HEK293T (cell line): Measurements from ENCODE around the gene COASY.
A peak's percentile ranks its signal among the peaks of the same experiment; 100 is the strongest.
"Not testable (repeated sequence)": the region's sequence is repeated elsewhere in the genome, so short reads cannot be mapped to it uniquely, and the experiment has no call there.

Source experiments
- CTCF ChIA-PET: fragments of 350-600 bp; formaldehyde crosslinking; extraction: SDS; loops from one replicate; lab custom pipeline; 2021; ENCODE audit warnings: antibody characterized with exemption, inconsistent platforms; lab: Yijun Ruan, JAX
- POLR2A ChIA-PET: fragments of 350-600 bp; formaldehyde crosslinking; extraction: SDS; loops from one replicate; lab custom pipeline; 2020; ENCODE audit warnings: antibody characterized with exemption, inconsistent platforms; lab: Yijun Ruan, JAX
- DNase-seq: peaks from one replicate; pipeline ENCODE4 v3.0.0; 2012; ENCODE audit warnings: mixed read lengths; ENCODE audit errors: extremely low spot score
- ARNT ChIP-seq: fragments of 450-650 bp; IDR thresholded peaks from 2 replicates; pipeline ENCODE4 v1.6.1; 2017; ENCODE audit warnings: mild to moderate bottlenecking
- BHLHE40 ChIP-seq: fragments of 450-650 bp; IDR thresholded peaks from 2 replicates; pipeline ENCODE4 v1.6.1; 2016; ENCODE audit warnings: mild to moderate bottlenecking, moderate library complexity, borderline replicate concordance
- CTBP1 ChIP-seq: fragments of 450-650 bp; IDR thresholded peaks from 2 replicates; pipeline ENCODE4 v1.6.1; 2016; ENCODE audit warnings: borderline replicate concordance
- ELF4 ChIP-seq: fragments of 450-650 bp; IDR thresholded peaks from 2 replicates; pipeline ENCODE4 v1.6.1; 2017; ENCODE audit warnings: antibody characterized with exemption
- FOXA1 ChIP-seq: fragments of 450-650 bp; IDR thresholded peaks from 2 replicates; pipeline ENCODE4 v1.6.1; 2016; ENCODE audit warnings: mild to moderate bottlenecking
- FOXK2 ChIP-seq: fragments of 450-650 bp; IDR thresholded peaks from 2 replicates; pipeline ENCODE4 v1.6.1; 2016; ENCODE audit warnings: mild to moderate bottlenecking
- FOXM1 ChIP-seq: fragments of 450-650 bp; IDR thresholded peaks from 2 replicates; pipeline ENCODE4 v1.6.1; 2017; ENCODE audit warnings: mild to moderate bottlenecking, borderline replicate concordance
- HDGF ChIP-seq: fragments of 450-650 bp; IDR thresholded peaks from 2 replicates; pipeline ENCODE4 v1.6.1; 2017; ENCODE audit warnings: antibody characterized with exemption, borderline replicate concordance
- L3MBTL2 ChIP-seq: fragments of 450-650 bp; conservative IDR thresholded peaks from 2 replicates; pipeline ENCODE4 v1.6.1; 2016; ENCODE audit warnings: mild to moderate bottlenecking
- LEF1 ChIP-seq: fragments of 450-650 bp; IDR thresholded peaks from 2 replicates; pipeline ENCODE4 v1.6.1; 2017; ENCODE audit warnings: mild to moderate bottlenecking, borderline replicate concordance
- NFRKB ChIP-seq: fragments of 450-650 bp; IDR thresholded peaks from 2 replicates; pipeline ENCODE4 v1.6.1; 2016; ENCODE audit warnings: mild to moderate bottlenecking, moderate library complexity
- PKNOX1 ChIP-seq: fragments of 450-650 bp; IDR thresholded peaks from 2 replicates; pipeline ENCODE4 v1.6.1; 2016
- SP1 ChIP-seq: fragments of 450-650 bp; IDR thresholded peaks from 2 replicates; pipeline ENCODE4 v1.6.1; 2017
- SUZ12 ChIP-seq: fragments of 450-650 bp; IDR thresholded peaks from 2 replicates; pipeline ENCODE4 v1.6.1; 2016; ENCODE audit warnings: mild to moderate bottlenecking
- TARDBP ChIP-seq: fragments of 450-650 bp; IDR thresholded peaks from 2 replicates; pipeline ENCODE4 v1.6.1; 2016
- ZNF384 ChIP-seq: fragments of 450-650 bp; IDR thresholded peaks from 2 replicates; pipeline ENCODE4 v1.6.1; 2016

The COASY gene

DNA sequence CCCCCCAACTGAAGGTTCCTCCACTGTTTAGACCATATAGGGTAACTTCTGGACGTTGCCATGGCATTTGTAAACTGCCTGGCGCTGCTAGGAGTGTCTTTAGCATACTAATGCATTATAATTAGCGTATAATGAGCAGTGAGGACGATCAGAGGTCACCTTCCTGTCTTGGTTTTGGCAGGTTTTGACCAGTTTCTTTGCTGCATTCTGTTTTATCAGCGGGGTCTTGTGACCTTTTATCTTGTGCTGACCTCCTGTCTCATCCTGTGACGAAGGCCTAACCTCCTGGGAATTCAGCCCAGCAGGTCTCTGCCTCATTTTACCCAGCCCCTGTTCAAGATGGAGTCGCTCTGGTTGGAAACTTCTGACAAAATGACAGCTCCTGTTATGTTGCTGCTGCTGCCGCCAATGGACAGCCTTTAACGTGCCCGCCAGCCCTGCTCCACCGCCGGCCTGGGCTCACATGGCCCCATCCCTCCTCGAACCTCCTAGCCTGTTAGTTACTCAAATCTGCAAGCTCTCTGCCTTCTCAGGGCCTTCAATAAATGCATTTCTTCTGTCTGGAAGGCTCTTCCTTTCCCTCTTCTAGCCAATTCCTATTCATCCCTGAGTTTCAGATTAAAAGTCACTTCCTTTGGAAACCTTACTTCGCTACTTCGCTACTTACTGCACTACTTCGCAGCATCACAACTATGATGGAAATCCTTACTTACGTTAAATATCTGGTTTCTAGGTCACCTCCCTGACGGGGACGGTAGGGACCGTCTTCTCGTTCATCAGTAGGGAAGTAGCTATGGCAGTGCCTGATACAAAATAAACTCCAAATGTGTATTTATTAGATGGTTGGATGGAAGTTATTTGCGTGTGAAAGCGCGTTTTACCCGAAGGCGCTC is 26.5 kb upstream of the COASY start:
- TF ChIP-seq SP1 (no peak), ELF4 (no peak), L3MBTL2 (peak; percentile 70; the same call in 1 of the 2 replicates)
- ChIA-PET POLR2A (interaction anchor here (0.6 to 3.4 kb wide), 24 partner anchors 8 to 569 kb away, joined by 3 to 37 read pairs (median 6); partner anchors contain the start of genes CAVIN1, CNP, HSD17B1 and MLX), CTCF (interaction anchor here (0.6 to 1.4 kb wide), 6 partner anchors 8 to 234 kb away, joined by 3 to 10 read pairs (median 4); partner anchors contain the start of gene PSMC3IP)
- DNase-seq = no peak

- POLR2A ChIA-PET = interaction anchor here (0.6 to 3.4 kb wide), 28 partner anchors 9 to 569 kb away, joined by 3 to 37 read pairs (median 5); partner anchors contain the start of genes CAVIN1, CNP, HSD17B1 and MLX
- TF ChIP-seq ELF4 (peak; percentile 97), TARDBP (no peak), L3MBTL2 (peak; percentile 10; the same call in 1 of the 2 replicates)
- DNase-seq = peak; percentile 96
Observed at GRCh38 chr17:42536048-42536371, 25.9 kb upstream of the COASY start, which contains the start of gene NAGLU. NAGLU (plus strand) TSS chr17:42536241; CDS start chr17:42536273, 32 bp downstream.

GRCh38 chr17:42536372-42537155 is 25.4 kb upstream of the COASY start:
- ChIA-PET CTCF (interaction anchor here (0.6 to 1.4 kb wide), 6 partner anchors 9 to 227 kb away, joined by 3 to 10 read pairs (median 4); no protein-coding TSS in a partner anchor), POLR2A (interaction anchor here (0.7 to 3.4 kb wide), 32 partner anchors 9 to 461 kb away, joined by 3 to 37 read pairs (median 5); partner anchors contain the start of genes CAVIN1, HSD17B1, MLX and PSMC3IP)
- DNase-seq = peak; percentile 78
- no peak for TF ChIP-seq ELF4
- peak; percentile 64 for TF ChIP-seq FOXM1
- TF ChIP-seq BHLHE40 = no peak
- TF ChIP-seq L3MBTL2 = no peak
- TF ChIP-seq ARNT = peak; percentile 71; the same call in 1 of the 2 replicates
- TF ChIP-seq CTBP1 = no peak
- no peak for TF ChIP-seq SP1
- no peak for TF ChIP-seq TARDBP
- no peak for TF ChIP-seq HDGF

More at GRCh38 chr17:42536048-42536371, 25.9 kb upstream of the COASY start, which contains the start of gene NAGLU:
- CTCF ChIA-PET = interaction anchor here (0.6 to 1.4 kb wide), 6 partner anchors 9 to 158 kb away, joined by 3 to 10 read pairs (median 4); partner anchors contain the start of gene PSMC3IP

- POLR2A ChIA-PET = interaction anchor here (0.8 to 3.4 kb wide), 17 partner anchors 10 to 236 kb away, joined by 3 to 37 read pairs (median 6); partner anchors contain the start of genes HSD17B1, MLX, PSMC3IP and RETREG3
- CTCF ChIA-PET = interaction anchor here (1.0 to 1.3 kb wide), 2 partner anchors 11 to 144 kb away, joined by 3 read pairs; no protein-coding TSS in a partner anchor
- DNase-seq = no peak
- TF ChIP-seq SUZ12 (no peak), SP1 (no peak), NFRKB (no peak), CTBP1 (no peak), ELF4 (no peak), BHLHE40 (no peak), FOXM1 (no peak), FOXA1 (no peak), FOXK2 (no peak), ZNF384 (no peak), HDGF (no peak), ARNT (no peak), LEF1 (no peak), TARDBP (no peak), PKNOX1 (no peak), L3MBTL2 (no peak)
Observed at GRCh38 chr17:42537156-42537805, 24.7 kb upstream of the COASY start.

DNA sequence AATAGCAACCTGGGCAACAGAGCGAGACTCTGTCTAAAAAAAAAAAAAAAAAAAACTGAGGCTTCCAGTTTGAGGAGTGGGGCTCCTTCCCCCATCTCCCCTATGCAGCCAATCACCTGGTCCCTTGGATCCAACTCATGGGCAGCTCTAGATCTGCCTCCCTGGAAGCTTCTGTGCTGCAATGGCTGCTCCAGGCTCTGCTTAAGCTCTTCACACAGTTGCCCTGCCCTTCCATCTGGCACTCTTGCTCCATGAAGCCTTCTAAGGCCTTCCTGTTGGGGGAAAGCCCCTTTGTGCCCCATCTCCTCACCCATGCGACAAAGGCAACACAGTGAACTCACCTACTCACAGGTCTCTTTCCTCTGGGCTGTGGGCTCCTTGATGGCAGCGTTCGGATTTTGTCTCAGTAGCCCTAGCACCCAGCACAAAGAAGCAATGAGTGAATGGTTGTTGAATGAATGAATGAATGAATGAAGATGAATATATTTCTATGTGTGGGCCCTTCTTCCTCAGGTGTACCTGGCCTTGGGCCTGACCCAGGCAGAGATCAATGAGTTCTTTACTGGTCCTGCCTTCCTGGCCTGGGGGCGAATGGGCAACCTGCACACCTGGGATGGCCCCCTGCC is 24.0 kb upstream of the COASY start:
- ChIA-PET POLR2A (interaction anchor here (0.7 to 3.4 kb wide), 4 partner anchors 15 to 66 kb away, joined by 3 to 37 read pairs (median 9); partner anchors contain the start of genes HSD17B1 and MLX), CTCF (no interaction called here)
- TF ChIP-seq BHLHE40 (no peak), ARNT (no peak), HDGF (no peak), SP1 (no peak), CTBP1 (no peak), L3MBTL2 (no peak), TARDBP (no peak), FOXA1 (no peak), ZNF384 (no peak), ELF4 (no peak)
- no peak for DNase-seq

DNA sequence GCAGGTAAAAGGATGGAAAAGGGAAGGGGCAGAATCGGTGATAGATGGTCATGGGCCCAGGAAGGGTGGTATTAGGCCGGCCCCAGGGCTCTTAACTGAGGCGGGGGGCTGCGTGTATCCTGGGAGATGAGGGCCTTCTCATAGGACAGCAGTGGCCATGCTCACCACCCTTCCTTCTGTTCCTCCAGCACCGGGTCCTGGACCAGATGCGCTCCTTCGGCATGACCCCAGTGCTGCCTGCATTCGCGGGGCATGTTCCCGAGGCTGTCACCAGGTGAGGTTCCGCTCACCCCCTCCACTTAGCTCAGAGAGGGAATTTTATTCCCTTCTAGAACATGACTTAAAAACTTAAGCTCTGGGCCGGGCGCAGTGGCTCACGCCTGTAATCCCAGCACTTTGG is 23.5 kb upstream of the COASY start:
- ChIA-PET CTCF (no interaction called here), POLR2A (interaction anchor here (0.7 to 1.1 kb wide), 4 partner anchors 16 to 66 kb away, joined by 3 to 4 read pairs (median 3); no protein-coding TSS in a partner anchor)
- no peak for DNase-seq
- TF ChIP-seq CTBP1 (no peak), FOXA1 (no peak), ARNT (no peak), SUZ12 (no peak), L3MBTL2 (no peak), ELF4 (no peak), SP1 (no peak), LEF1 (no peak), TARDBP (no peak), FOXK2 (no peak), BHLHE40 (no peak), ZNF384 (no peak), PKNOX1 (no peak), NFRKB (no peak), FOXM1 (no peak), HDGF (no peak)

- POLR2A ChIA-PET = interaction anchor here (1.2 to 1.8 kb wide), 2 partner anchors 14 to 30 kb away, joined by 4 to 16 read pairs; no protein-coding TSS in a partner anchor
Observed at GRCh38 chr17:42540558-42540957, 21.4 kb upstream of the COASY start.

More at GRCh38 chr17:42540558-42540957, 21.4 kb upstream of the COASY start:
- DNase-seq = not testable (repeated sequence)
- CTCF ChIA-PET = interaction anchor here (0.6 kb wide), 1 partner anchor 896 kb away, joined by 3 read pairs; no protein-coding TSS in a partner anchor
